Brain microvascular endothelial cell (primary cell): ENCODE data around the gene TSPAN12.

ENCODE experiments used
- DNase-seq: peaks from one replicate; pipeline ENCODE4 v3.0.0-alpha.2; 2020
- H3K27ac ChIP-seq: fragments of 250-450 bp; sonication (Bioruptor Pico); 2 replicates; pipeline ENCODE4 v1.5.1; 2020; ENCODE audit warnings: mild to moderate bottlenecking, moderate library complexity
- H3K27me3 ChIP-seq: fragments of 250-450 bp; sonication (Bioruptor Pico); replicated peaks from 2 replicates; pipeline ENCODE4 v1.5.1; 2020; ENCODE audit warnings: mild to moderate bottlenecking
- H3K36me3 ChIP-seq: fragments of 250-450 bp; sonication (Bioruptor Pico); replicated peaks from 2 replicates; pipeline ENCODE4 v1.5.1; 2020; ENCODE audit warnings: mild to moderate bottlenecking
- H3K4me3 ChIP-seq: 2 replicates; pipeline ENCODE4 v1.5.1; 2011; ENCODE audit warnings: low read depth, mild to moderate bottlenecking, control low read depth, low read length, moderate library complexity
- CTCF ChIP-seq: IDR thresholded peaks from 2 replicates; pipeline ENCODE4 v1.5.1; 2011; ENCODE audit warnings: low read depth, mild to moderate bottlenecking, moderate library complexity, low read length, control low read depth, inconsistent platforms; ENCODE audit errors: missing control alignments
- in situ Hi-C: cut with HindIII; loops from 2 replicates; pipeline ENCODE4 v1.10.0; 2017; ENCODE audit warnings: low sequenced_read_pairs, low pct_ligation_motif_present

TSPAN12 gene

DNA sequence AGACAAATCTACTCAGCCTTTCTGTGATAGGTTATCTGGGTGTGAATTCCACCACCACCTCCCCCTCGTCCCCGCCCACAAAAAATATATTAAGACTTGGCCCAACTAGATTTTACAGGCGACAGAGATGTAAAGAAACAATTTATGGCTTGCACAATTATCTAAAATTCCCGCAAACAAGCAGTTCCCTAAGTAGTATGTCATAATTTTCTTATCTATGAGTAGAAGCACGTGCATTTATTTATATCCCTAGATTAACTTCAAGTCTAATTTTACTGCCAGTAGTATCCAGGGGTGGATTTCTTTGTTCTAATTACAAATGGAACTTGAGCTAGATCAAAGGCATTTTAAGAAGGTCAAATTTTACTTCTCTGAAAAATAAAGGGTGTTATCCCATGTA lies 1.7 kb downstream of the TSPAN12 start:
- DNase-seq = no peak

DNA sequence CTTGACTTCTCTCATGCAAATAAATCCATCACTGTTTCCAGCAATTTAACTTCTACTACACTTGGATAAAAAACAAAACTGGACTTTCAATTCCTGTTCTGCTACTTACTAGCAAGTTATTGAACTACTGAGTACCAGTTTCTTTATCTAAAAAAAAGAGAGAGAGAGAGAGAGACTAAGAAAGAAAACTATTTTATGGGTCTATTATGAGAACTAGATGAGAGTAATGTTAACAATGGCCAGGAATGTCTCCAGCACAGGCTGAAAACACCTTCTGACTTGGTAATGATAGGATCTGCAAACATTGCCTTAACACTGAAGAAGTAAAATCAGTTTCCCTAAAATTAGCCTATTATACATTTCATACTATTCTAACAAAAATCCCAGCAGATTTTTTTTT lies 5.2 kb downstream of the TSPAN12 start:
- no peak for TF ChIP-seq CTCF
- no peaks in the 10 kb centered on the region for H3K27me3 ChIP-seq
- in situ Hi-C loops = no loop called here
- no peak overlapping the region for H3K27ac ChIP-seq
- no peak for DNase-seq
- H3K4me3 ChIP-seq = no peak overlapping the region
- no peaks in the 10 kb centered on the region for H3K36me3 ChIP-seq

More for the DNA sequence above, 1.7 kb downstream of the TSPAN12 start:
- Histone ChIP-seq H3K27ac (no peak overlapping the region), H3K4me3 (peak overlapping the region; percentile 73), H3K27me3 (no peaks in the 10 kb centered on the region), H3K36me3 (no peaks in the 10 kb centered on the region)
- TF ChIP-seq CTCF = no peak
- in situ Hi-C loops = no loop called here

- TF ChIP-seq CTCF = no peak
- in situ Hi-C loops = no loop called here
- Histone ChIP-seq H3K36me3 (no peaks in the 10 kb centered on the region), H3K27me3 (no peaks in the 10 kb centered on the region), H3K27ac (no peak overlapping the region), H3K4me3 (no peak overlapping the region)
- no peak for DNase-seq
Measured at GRCh38 chr7:120843109-120843508, 14.8 kb downstream of the TSPAN12 start.

DNA sequence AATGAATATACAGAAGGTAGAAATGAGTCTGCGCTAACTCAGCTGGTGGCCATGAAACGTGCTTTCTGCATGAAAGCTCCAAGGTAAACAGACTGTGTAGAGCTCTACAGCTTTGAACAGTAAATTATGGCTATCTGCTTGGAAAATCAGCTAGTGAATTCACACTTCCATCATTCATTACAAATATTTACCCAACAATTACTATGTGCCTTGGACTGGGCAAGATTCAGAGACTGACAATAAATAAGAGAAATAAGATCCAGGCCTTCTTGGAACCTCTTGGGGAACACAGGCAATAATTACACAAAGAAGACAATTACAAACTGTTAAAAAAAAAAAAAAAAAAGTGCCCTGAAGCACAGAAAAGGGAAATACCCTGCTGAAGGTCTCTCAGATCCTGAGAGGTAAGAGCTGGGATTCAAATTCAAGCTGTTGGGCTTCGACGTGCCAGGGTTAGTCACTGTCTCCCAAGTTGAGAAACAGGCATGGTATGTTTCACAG lies 15.8 kb downstream of the TSPAN12 start:
- H3K27me3 ChIP-seq = no peaks in the 10 kb centered on the region
- no peak for TF ChIP-seq CTCF
- no peak overlapping the region for H3K4me3 ChIP-seq
- DNase-seq = no peak
- in situ Hi-C loops = no loop called here
- H3K27ac ChIP-seq = no peak overlapping the region
- H3K36me3 ChIP-seq = no peaks in the 10 kb centered on the region

DNA sequence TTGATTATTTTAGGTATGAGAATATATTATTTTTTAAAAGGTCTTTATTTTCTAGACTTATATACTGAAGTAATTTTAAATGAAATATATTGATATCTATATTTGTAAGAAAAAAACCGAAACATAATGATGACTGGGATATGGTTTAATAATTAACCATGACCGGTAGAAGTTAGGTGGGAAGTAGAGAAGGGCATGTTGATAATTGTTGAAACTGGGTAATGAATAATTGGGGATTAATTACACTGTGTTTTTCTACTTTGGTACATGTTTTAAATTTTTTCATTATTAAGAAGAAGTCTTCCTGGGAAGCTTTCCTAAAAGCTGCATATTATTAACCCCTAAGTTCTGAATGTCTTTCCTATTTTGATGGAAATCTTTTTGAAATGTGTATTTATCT lies 16.3 kb downstream of the TSPAN12 start:
- H3K27me3 ChIP-seq = no peaks in the 10 kb centered on the region
- in situ Hi-C loops = no loop called here
- no peaks in the 10 kb centered on the region for H3K36me3 ChIP-seq
- DNase-seq = no peak
- TF ChIP-seq CTCF = no peak
- no peak overlapping the region for H3K4me3 ChIP-seq
- no peak overlapping the region for H3K27ac ChIP-seq

- in situ Hi-C loops = no loop called here
- Histone ChIP-seq H3K27me3 (no peaks in the 10 kb centered on the region), H3K27ac (no peak overlapping the region), H3K36me3 (no peaks in the 10 kb centered on the region), H3K4me3 (no peak overlapping the region)
- no peak for DNase-seq
- no peak for TF ChIP-seq CTCF
Measured at GRCh38 chr7:120838281-120838682, 19.7 kb downstream of the TSPAN12 start.
